Right ventricle myocardium superior (tissue), 1 donor: Measurements from ENCODE around the gene MRPL23. TPM values are rescaled to one million over a fixed set of nuclear protein-coding genes. Genes with fewer than 3 reads are reported as not detected.

ENCODE experiments used
- ATAC-seq: fragments of 200-7000 bp; cut with Tn5 transposase; one replicate; pipeline ENCODE4 v1.9.1; 2020; ENCODE audit warnings: mild to moderate bottlenecking; ENCODE audit not compliant: poor library complexity
- DNase-seq: peaks from one replicate; pipeline ENCODE4 v3.0.0-alpha.2; 2020
- intact Hi-C: fragments of 100-400 bp; cut with DNase I; formaldehyde crosslinking; loops from one replicate; pipeline ENCODE4 v1.11.2; 2022
- total RNA-seq: library from RNA; stranded (reverse); fragmentation: NEBNext Ultra II Directional; extraction: Animal tissue kit (Norgen Biotek cat#: 25700); gene quantifications from one replicate; pipeline ENCODE4 v1.2.1, GENCODE V29; 2021
- donor health status: DM: no; HTN: yes; CAD: no; lungs with severe emphysema.

The MRPL23 gene
- total RNA-seq, 1 donor from 2014 or later: 99.3 TPM

DNA sequence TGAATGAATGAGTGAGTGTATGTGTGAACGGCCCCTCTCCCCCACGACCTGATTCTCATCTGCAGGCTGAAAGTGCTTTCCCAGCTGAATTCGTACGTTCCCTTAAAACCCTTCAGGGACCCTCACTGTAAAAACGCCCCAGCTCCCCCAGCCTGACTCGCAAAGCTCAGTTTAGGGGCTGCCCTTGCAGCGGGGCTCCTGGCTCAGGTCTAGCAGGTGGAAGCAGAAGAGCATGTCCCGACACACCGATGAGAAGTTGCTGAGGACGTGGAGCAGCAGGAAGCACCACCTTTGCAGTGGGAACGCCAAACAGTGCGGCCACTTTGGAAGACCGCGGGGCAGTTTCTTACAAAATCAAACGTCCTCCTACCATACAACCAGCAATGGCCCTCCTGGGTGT lies 3.6 kb upstream of the MRPL23 start:
- ATAC-seq: no peak
- intact Hi-C loops: no loop called here

DNA sequence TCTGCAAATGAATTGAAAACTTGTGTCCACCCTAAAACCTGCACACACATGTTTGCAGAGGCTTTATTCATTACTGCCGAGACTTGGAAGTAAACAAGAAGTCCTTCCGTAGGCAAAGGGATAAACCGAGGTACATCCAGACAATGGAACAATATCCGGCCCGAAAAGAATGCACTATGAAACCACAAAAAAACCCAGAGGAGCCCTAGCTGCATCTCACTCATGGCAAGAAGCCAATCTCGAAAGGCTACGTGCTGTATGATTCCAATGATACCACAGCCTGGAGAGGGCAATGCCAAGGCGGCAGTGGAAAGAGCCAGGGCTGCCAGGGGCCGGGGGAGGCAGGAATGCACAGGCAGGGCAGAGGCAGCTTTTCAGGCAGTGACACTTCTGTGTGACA lies 3.2 kb upstream of the MRPL23 start:
- DNase-seq (peak; percentile 31), ATAC-seq (no peak)
- intact Hi-C loops: no loop called here

More for the DNA sequence above, 3.6 kb upstream of the MRPL23 start:
- no peak for DNase-seq

DNA sequence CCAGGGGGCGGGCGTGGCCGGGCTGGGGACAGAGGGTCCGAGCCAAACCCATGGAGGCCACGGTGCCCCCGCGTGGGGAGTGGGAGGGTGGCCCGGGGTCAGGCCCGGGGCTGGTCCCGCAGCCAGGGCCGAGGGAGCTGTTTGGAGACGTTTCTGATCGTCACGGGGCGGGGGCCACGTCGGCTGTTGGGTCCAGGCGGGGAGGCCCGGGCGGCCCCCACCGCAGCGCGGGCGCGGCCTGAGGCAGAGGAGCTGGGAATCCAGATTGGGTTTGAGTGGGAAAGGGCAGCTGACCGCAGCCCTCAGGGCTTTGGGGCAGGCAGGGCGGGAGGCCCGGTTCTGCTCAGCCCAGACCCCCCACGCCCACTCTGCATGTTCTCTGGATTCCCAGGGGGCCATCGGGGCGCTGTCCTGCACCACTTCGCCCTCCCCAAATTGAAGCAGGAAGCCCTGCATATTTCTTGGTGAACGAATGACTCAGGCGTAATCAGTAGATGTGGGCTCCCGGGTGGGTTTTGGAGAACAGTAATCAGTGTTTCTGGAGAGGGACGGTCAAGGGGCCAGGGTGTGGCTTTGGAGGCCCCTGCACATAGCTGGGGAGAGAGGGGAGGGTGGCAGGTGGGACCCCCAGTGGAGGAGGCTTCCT lies 583 bp downstream of the MRPL23 start:
- ATAC-seq (peak; percentile 54), DNase-seq (no peak)
- intact Hi-C loops: no loop called here

DNA sequence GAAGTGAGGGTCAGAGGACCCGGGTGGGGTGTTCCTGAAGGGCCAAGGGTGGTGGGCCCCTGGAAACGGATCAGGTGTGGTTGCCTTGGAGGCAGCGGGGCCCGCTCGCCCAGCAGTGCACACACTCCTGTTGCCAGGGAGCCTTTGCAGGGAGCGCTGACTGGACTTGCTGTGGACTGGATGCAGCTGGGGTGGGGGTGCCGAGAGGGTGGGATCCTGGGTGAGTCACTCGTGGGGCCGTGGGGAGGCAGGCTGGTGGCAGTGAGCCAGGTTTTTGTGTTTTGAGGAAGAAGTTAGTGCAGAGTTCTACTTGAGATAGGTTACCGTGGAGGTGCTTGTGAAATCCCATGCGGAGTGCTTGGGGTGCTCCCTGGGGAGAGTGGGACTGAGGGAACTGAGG lies 1.3 kb downstream of the MRPL23 start:
- peak; percentile 67 for DNase-seq
- intact Hi-C loops: no loop called here
- peak; percentile 33 for ATAC-seq

DNA sequence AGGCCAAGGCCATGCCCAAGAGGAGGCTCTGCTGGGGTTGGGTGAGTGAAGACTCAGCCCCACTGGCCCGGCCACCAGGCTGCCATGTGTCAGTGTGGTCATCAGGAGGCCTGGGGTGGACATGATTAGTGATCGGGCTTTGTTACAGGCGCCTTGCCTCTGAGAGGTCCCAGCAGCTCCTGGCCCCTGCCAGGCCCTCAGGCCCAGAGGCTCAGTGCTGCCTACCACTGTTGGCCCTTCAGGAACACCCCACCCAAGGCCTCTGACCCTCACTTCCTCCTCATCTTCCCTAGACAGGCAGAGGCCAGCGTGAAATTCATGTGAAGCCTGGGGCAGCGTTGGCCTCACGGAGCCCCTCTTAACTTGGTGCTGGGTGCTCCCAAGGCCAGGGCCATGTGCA lies 2.2 kb downstream of the MRPL23 start:
- ATAC-seq (no peak), DNase-seq (peak; percentile 37)
- intact Hi-C loops: no loop called here

DNA sequence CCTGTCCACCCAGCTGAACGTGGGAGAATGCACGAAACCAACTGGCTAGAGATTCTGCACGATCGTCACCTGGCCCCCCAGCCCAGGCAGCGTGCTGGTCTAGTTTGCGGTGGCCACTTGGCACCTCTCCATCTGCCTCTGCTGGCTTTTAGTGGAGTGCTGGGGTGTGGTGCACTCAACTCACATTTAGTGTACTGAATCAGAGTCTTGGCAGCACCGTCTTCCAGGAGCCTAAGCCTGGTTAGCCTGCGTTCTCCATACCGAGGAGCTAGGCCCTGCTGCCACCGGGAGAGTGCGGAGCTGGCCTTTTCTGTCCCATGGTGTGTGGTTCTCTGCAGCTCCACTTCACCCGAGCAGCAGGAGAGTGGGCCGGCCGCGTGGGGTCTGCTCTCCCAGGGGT lies 2.8 kb downstream of the MRPL23 start:
- intact Hi-C loops: no loop called here
- no peak for ATAC-seq
- no peak for DNase-seq

DNA sequence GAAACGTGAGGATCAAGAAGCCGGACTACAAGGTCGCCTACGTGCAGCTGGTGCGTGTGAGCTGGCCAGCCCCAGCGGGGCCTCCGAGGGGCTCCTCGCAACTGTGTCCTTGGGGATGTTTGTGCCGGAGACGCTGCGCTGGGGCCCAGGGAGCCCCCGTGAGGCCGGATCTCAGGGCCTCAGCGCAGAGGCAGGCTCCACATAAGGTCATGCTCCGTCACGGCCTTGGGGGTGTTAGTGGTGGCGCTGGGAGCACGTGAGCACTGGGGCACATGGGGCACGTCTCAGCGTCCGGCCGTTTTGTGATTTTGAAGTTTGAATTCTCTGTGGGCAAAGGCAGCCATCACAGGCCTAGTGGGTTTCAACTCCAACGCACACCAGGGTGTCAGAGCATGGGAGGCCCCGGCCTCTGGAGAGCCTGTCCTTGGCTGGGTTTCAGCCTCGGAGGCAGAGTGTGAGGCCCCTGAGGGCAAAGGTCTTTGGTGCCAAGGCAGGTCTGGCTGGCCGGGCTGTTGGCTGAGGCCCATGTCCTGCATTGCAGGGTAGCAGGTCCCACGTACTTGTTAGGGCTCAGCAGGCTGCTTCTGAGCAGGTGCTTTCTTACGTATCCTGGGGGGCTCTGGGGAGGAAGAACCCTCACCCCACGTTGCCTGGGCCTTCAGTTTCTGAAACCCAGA lies 5.8 kb downstream of the MRPL23 start:
- DNase-seq: peak; percentile 33
- ATAC-seq: no peak
- intact Hi-C loops: no loop called here

DNA sequence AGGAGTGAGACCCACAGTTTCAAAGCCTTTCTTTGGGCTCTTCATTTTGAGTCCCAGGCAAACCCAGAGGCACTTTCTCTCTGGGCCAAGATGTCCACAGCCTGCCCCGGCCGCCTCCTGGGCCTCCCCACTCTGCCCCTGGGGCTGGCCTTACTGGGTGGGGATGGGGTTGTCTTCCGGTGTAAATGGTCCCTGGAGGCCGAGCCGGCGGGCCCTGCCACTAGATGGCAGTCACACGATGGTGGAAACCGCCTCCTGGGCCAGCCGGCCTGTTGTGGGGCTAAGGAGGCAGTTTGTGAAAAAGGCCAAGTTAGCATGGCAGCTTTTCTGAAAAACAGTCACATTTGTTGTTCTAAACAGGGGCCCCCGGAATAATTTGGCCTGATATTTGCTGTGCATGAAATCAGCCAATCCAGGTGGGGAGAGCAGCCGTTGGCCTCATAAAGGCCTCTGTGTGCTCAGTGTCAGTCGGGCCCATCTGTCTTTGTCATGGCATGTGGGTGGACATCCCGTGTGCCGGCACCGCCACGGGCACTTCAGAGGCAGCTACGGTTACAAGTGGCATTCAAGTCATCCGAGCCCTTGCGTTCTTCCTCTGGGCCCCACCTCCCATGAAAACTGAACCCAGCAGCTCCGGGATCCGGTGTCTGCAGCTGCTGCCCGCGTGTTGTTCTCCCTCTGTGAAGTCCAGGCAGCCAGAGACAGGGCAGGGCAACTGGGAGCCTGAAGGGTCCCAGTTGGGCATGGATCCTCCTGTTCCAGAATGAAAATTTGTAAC lies 6.5 kb downstream of the MRPL23 start:
- intact Hi-C loops: no loop called here
- peak; percentile 56 for DNase-seq
- ATAC-seq: peak; percentile 74

DNA sequence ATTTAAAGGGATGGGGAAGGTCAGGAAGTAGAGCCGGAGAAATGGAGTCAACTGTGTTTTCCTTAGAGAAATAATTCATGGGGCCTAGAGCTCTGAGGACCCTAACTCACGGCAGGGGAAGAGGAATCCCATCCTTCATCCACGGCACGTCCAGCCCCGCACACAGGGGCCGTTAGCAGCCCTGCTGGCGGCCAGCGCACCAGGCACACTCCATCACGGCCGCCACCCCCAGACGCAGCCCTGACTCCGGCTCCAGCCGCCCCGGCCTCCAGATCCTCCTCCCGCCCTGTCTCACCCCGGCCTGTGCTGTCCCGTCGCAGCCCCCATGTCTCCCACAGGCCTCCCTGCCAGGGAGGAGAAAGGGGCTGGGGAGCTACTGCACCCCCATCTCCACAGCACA lies 11.2 kb downstream of the MRPL23 start:
- intact Hi-C loops: no loop called here
- no peak for DNase-seq
- ATAC-seq: no peak

DNA sequence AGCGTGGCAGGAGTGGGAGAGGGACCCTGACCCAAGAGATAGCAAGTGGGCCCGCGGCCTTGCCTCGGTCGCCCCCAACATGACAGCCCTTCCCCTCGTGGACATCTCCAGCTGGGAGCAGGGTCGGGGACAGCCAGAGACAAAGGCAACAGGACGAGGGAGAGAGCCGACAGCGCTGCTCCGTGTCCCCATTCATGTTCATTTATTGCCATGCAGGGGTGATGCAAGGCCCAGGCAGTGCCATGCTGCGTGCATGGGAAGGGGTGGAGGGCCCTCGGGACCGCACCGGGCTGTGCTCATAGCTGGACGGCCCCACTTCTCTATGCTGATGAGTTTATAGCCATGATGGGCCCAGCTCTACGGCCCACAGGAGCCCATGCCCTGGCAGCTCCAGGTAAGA lies 12.7 kb downstream of the MRPL23 start:
- ATAC-seq (no peak), DNase-seq (peak; percentile 12)
- intact Hi-C loops: no loop called here

DNA sequence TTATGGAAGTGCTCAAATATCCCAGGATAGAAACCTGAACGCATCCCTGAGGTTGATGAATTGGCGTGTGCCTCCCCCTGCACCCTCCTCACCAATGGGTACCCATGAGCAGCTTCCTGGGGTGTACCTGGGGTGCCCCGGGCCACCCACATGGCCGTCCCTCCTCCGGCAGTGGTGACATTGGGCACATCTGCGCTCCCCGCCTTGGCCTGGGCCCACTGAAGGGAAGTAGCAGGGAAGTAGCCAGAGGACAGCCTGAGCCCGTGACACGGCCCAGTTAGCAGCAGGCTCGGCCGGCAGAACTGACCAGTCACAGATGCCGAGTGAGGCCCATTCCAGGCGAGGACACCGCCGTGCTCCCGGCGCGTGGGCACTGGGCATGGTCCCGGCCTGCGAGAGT lies 16.7 kb downstream of the MRPL23 start:
- DNase-seq: no peak
- intact Hi-C loops: no loop called here
- ATAC-seq: no peak

DNA sequence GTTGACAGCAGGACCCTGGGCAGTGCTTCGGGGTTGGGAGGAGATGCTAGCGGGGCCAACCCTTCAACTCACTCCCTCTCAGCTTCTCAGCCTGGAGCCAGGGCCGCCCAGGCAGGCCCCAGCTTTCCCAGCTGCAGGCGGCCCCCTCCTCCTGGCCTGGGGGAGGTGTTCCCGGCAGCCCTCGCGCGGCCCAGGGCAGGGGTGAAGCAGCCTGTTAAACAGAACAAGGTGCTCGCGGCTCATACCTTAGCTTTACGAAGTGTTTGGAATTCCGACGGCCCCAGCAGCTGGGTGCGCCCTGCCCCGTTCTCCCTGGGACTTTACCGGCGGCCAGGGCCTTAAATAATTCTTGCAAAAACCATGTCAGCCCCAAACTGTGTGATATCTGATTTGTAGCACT lies 17.2 kb downstream of the MRPL23 start:
- no peak for DNase-seq
- ATAC-seq: no peak
- intact Hi-C loops: no loop called here

DNA sequence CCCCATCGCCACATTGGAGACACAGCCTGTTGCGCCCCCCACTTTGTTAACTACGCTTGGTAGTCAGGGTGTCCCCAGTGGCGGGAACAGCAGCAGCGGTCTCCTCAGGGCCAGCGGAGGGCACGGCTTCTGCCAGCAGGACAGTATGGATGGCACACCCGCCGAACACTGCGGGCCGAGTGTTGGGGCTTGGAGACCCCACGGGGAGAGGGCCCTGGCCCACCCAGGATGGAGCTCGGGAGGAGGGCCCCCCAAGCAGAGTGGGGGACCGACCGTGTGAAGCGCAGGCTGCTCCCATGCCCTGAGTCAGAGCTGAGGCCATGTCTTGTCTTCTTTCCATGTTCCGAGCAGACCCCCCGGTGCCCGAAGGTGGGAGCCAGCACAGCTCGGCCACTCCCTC lies 17.8 kb downstream of the MRPL23 start:
- intact Hi-C loops: no loop called here
- DNase-seq: no peak
- ATAC-seq: no peak

DNA sequence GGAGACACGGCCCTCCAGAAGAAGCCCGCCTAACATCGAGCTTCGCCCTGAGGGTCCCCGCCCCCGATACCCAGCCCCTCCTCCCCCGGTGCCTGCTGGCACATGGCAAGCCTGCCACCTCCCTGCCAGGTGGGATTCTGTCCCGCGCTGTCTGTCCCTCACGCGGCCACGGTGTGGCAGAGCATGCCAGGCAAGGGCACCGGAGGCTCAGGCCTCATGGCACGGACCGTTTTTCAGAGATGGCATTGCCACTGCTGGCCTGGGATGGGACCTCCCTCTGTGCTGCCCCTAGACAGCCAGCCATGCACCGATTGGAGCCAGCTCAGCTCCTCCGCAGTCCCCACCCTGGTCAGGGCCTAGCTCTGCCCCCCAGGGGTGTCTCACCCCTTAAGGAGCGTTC lies 19.4 kb downstream of the MRPL23 start:
- intact Hi-C loops: no loop called here
- peak; percentile 38 for DNase-seq

DNA sequence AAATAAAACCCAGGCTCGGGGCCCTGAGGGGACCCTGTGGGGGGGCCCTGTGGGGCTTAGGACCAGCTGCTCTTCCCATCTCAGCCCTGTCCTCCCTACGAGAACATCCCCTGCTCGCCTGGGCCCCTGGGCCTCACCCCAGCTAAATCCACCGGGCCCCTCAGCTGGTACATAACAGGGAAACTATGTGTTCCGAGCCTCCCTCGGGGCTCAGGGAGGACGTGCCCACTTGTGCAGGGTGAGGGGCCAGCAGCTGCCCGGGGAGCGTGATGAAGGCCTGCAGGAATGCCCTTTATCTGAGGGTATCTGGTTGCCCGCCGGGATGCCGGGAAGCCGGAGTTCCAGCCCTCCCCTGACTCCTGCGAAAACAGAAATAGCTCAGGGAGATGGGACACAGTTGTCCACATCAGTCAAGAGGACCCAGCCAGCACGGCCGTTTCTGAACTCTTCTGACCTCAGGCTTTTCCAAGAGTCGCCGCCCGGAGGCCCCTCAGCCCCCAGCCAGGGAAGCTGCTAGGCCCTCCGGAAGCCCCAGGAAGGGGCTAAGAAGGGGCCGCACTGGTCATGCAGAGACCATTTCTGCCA lies 20.6 kb downstream of the MRPL23 start:
- no peak for DNase-seq
- peak; percentile 38 for ATAC-seq
- intact Hi-C loops: no loop called here

More for the DNA sequence above, 19.4 kb downstream of the MRPL23 start:
- peak; percentile 47 for ATAC-seq

DNA sequence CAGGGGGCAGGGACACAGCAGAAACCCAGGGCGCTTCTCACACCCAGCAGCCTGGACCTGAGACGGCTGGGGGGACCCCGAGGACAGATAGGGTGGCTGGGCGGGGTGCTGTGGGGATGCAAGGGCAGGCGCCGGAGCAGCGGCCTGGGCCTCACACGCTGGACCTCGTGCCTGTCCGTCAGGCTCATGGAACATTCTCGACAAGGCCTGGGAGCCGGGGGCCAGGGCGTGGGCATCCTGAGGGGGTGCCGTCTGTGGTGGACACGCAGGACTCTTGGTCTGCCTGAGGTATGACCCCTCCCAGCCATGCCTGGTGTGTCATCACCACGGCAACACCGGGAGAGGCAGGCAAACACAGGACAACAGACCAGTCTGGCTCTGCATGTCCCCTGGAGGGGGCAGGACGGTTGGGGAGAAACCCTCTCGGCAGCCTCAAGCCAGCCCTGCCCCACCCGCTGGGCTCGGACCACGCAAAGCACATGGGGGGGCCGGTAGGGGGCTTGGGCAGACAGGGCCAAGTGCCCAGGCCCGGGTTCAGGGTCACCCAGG lies 21.4 kb downstream of the MRPL23 start:
- peak; percentile 14 for DNase-seq
- intact Hi-C loops: no loop called here
- ATAC-seq: peak; percentile 53

DNA sequence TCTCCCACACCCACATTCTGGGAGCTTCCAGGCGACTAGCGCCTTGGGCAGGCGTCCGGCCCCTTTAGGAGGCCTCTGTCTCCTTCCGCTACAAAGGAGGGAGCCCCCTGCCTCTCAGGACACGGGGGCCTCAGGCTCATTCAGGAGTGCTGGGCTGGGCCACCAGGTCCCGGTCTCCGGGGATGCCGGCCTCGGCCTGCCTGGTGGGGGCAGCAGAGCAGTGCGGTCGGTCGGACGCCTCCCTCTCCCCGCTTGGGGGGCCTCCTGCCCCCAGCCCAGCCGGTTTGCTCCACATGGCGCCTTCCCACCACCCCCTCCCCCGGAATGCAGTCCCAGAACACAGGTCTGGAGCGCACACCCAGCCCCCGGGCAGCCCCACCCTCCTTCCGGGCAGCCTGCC lies 21.9 kb downstream of the MRPL23 start:
- intact Hi-C loops: no loop called here
- ATAC-seq: peak; percentile 71

DNA sequence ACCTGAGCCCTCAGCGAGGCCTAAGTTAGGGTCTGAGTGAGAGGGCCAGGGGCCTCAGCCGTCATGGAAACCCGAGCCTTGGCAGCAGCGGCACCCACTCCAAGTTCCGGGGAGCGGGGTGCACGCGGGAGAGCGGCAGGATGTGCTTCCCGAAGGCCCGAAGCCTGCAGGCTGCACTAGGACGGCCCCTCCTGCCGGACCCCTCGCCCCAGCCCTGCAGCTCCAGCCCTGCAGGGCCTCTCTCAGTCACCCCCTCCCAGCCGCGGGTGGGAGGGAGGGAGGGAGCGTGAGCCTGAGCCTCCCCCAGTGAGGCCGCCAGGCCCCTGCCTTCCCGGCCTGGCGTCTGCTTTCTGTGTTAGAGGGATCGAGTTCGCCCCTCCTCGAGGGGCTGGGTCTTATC lies 22.6 kb downstream of the MRPL23 start:
- intact Hi-C loops: no loop called here
- DNase-seq (no peak), ATAC-seq (no peak)

More for the DNA sequence above, 21.9 kb downstream of the MRPL23 start:
- DNase-seq: no peak

DNA sequence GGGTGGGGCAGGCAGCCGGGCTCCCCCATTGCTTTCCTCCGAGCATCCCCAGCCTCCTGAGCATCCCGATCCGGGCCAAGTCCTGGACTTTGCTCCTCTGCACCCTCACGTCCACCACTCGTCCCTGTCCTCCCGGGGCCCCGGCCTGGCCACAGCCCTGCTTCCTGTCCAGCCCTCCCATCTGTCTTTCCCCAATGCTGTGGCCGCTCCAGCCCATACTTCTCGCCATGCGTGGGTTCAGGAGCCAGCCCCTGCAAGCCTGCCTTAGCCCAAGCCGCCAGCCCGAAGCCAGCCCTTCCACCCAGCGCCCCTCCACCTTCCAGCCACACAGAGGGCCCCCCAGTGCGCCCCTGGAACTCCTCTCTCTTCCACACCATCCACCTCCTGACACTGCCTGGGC lies 23.8 kb downstream of the MRPL23 start:
- peak; percentile 21 for DNase-seq
- ATAC-seq: no peak
- intact Hi-C loops: no loop called here
